MM.1S (cell line): ENCODE measurements around the gene SAMMSON.

Experiments
- EZH2 ChIP-seq: fragments of 300-600 bp; sonication (generic); optimal IDR thresholded peaks from 2 replicates; pipeline ENCODE3; 2017; ENCODE audit warnings: low read depth, mild to moderate bottlenecking, antibody characterized with exemption, low read length, mixed read lengths
- EZH2phosphoT487 ChIP-seq: fragments of 300-600 bp; sonication (generic); IDR thresholded peaks from 2 replicates; pipeline ENCODE4 v1.6.1; 2018; ENCODE audit warnings: antibody characterized with exemption, low read length
- TF ChIP-seq, protein P1 (sequence below): fragments of 300-600 bp; sonication (generic); IDR thresholded peaks from 2 replicates; pipeline ENCODE4 v1.5.1; 2016; ENCODE audit warnings: antibody characterized with exemption, low read length, mixed read lengths

DNA sequence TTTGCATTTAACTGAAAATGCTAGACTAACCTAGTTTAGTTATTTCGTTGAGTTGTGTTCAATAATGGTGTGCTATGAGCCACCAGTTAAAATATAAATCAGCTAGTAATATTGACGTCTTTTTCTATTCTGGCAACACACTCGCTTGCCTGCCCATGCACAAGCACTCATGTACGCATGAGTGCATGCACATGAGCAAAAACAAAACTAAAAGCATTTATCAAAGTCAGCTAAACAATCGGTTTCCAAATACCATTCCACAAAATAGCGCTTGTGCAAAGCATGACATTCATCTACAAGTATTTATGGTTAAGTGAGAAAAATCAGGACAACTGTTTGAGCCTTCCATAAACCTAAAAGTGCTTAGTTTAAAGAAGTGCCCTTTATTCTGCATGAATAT, 13.1 kb upstream of the SAMMSON start:
- no peak for TF ChIP-seq EZH2
- TF ChIP-seq, protein P1, sequence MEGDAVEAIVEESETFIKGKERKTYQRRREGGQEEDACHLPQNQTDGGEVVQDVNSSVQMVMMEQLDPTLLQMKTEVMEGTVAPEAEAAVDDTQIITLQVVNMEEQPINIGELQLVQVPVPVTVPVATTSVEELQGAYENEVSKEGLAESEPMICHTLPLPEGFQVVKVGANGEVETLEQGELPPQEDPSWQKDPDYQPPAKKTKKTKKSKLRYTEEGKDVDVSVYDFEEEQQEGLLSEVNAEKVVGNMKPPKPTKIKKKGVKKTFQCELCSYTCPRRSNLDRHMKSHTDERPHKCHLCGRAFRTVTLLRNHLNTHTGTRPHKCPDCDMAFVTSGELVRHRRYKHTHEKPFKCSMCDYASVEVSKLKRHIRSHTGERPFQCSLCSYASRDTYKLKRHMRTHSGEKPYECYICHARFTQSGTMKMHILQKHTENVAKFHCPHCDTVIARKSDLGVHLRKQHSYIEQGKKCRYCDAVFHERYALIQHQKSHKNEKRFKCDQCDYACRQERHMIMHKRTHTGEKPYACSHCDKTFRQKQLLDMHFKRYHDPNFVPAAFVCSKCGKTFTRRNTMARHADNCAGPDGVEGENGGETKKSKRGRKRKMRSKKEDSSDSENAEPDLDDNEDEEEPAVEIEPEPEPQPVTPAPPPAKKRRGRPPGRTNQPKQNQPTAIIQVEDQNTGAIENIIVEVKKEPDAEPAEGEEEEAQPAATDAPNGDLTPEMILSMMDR, result no peak
- TF ChIP-seq EZH2phosphoT487, result no peak
